ENCODE data around the gene SACM1L. TPM values are rescaled to one million over a fixed set of nuclear protein-coding genes. Genes with fewer than 3 reads are reported as not detected.

SACM1L gene
- total RNA-seq, 1 experiment from 2014 or later = 31.6 TPM

GRCh38 chr3:45777111-45777745, 88.0 kb downstream of the SACM1L start:
- Histone ChIP-seq H3K4me1 (ENCODE audit: control insufficient read depth, insufficient read depth, low read length) (no peaks in the 10 kb centered on the region), H3K27me3 (ENCODE audit: control insufficient read depth, insufficient read depth, low read length) (no peaks in the 10 kb centered on the region), H3K27ac (ENCODE audit: low read length) (no peak overlapping the region), H3K36me3 (ENCODE audit: control insufficient read depth, insufficient read depth, low read length) (no peaks in the 10 kb centered on the region), H3K9me3 (ENCODE audit: control insufficient read depth, insufficient read depth, low read depth, low read length) (no peaks in the 10 kb centered on the region), H3K4me3 (ENCODE audit: low read depth in 2 of 2, low read length in 2 of 2) (no peak overlapping the region)
- intact Hi-C loops (cut with micrococcal nuclease; ENCODE audit: unreplicated experiment) (no loop called here), in situ Hi-C loops (cut with HindIII; ENCODE audit: low pct_unique_long_range_greater_than_20kb, low sequenced_read_pairs) (no loop called here)
- ATAC-seq = no peak
- ChIA-PET CTCF (no interaction called here), POLR2A (no interaction called here)
- DNase-seq (ENCODE audit: low read depth, low spot score) = no peak
- TF ChIP-seq REST (IDR thresholded peaks at IDR 0.05; ENCODE audit: insufficient read depth in 1 of 2, low read depth in 2 of 2, low read length in 1 of 2) (no peak), SIN3A (IDR thresholded peaks at IDR 0.05; ENCODE audit: borderline replicate concordance, insufficient read depth, low read depth, low read length) (no peak), TCF7L2 (IDR thresholded peaks at IDR 0.05; ENCODE audit: low read depth, low read length) (no peak), CTCF (IDR thresholded peaks at IDR 0.05) (no peak), POLR2AphosphoS5 (IDR thresholded peaks at IDR 0.05; ENCODE audit: low read depth, low read length) (no peak)
- BruUV-seq (replicated peaks) = no TSS peak

- H3K4me1 ChIP-seq (ENCODE audit: control insufficient read depth, insufficient read depth, low read length) = no peaks in the 10 kb centered on the region
- CTCF ChIA-PET = no interaction called here
- DNase-seq (ENCODE audit: low read depth, low spot score) (no peak), ATAC-seq (no peak)
- H3K9me3 ChIP-seq (ENCODE audit: control insufficient read depth, insufficient read depth, low read depth, low read length) = no peaks in the 10 kb centered on the region
- intact Hi-C loops (cut with micrococcal nuclease; ENCODE audit: unreplicated experiment) (no loop called here), in situ Hi-C loops (cut with HindIII; ENCODE audit: low pct_unique_long_range_greater_than_20kb, low sequenced_read_pairs) (no loop called here)
- no peak overlapping the region for H3K27ac ChIP-seq (ENCODE audit: low read length)
- H3K4me3 ChIP-seq (ENCODE audit: low read depth in 2 of 2, low read length in 2 of 2) = no peak overlapping the region
- POLR2A ChIA-PET = no interaction called here
- no peaks in the 10 kb centered on the region for H3K36me3 ChIP-seq (ENCODE audit: control insufficient read depth, insufficient read depth, low read length)
- BruUV-seq (replicated peaks) = no TSS peak
- no peak for TF ChIP-seq CTCF (IDR thresholded peaks at IDR 0.05)
- no peak for TF ChIP-seq REST (IDR thresholded peaks at IDR 0.05; ENCODE audit: insufficient read depth in 1 of 2, low read depth in 2 of 2, low read length in 1 of 2)
- TF ChIP-seq TCF7L2 (IDR thresholded peaks at IDR 0.05; ENCODE audit: low read depth, low read length) = no peak
- no peak for TF ChIP-seq POLR2AphosphoS5 (IDR thresholded peaks at IDR 0.05; ENCODE audit: low read depth, low read length)
- TF ChIP-seq SIN3A (IDR thresholded peaks at IDR 0.05; ENCODE audit: borderline replicate concordance, insufficient read depth, low read depth, low read length) = no peak
- no peaks in the 10 kb centered on the region for H3K27me3 ChIP-seq (ENCODE audit: control insufficient read depth, insufficient read depth, low read length)
These were observed 88.7 kb downstream of the SACM1L start for GRCh38 chr3:45777746-45778386.

All from Panc1 (cell line).